Erythroblast (primary cell): ENCODE data around the gene SOBP.
"Not testable (repeated sequence)": the region's sequence is repeated elsewhere in the genome, so short reads cannot be mapped to it uniquely, and the experiment has no call there.

Source experiments
- DNase-seq, 2 experiments: peaks; one replicate each; lab custom pipeline; 2025; lab: John Stamatoyannopoulos, UW
- GATA1 ChIP-seq: IDR thresholded peaks from 2 replicates; pipeline ENCODE4 v1.6.1; 2011; ENCODE audit warnings: low read depth, mild to moderate bottlenecking, control low read depth, low read length, moderate library complexity
- POLR2A ChIP-seq: IDR thresholded peaks from 2 replicates; pipeline ENCODE4 v1.6.1; 2011; ENCODE audit warnings: mild to moderate bottlenecking, low read length

The SOBP gene

DNA sequence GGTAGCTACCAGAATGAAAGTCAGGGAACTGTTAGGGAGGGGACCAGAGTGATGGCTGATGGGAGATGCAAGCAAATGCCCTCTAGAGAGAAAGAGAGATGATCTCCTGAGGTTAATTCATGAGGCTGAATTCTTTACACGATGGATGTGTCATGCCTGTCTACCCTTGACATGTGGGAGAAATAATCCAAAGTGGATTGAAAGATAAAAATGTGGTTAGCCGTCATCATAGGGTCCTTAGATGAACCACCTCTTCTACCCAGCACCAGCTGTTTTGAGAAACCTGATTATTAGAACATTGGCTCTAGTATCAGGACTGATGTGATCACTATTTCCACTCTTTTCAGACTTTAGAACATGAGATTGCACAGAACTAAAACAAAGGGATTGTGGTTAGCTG lies 53.6 kb downstream of the SOBP start:
- DNase-seq = no peak
- TF ChIP-seq POLR2A = no peak

DNA sequence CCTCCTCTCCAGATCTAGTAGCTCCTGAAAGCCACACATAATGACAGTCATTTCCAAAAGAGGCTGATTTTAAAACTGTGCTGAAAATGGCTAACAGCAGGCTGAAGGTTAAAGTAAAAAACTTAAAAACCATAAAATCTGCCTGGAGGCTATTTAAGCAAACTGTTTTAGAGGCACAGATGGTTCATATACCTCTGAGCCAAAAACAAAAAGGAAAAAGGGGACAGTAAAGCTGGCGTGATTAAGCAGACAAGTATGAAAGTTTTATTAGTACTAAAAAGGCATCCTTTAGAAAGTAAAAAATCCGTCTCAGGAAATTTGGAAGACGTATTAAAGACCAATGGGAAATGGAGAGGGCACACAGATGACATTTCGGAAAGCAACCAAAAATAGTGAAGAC lies 55.8 kb downstream of the SOBP start:
- DNase-seq = no peak
- TF ChIP-seq POLR2A = no peak
- TF ChIP-seq GATA1 = no peak

DNA sequence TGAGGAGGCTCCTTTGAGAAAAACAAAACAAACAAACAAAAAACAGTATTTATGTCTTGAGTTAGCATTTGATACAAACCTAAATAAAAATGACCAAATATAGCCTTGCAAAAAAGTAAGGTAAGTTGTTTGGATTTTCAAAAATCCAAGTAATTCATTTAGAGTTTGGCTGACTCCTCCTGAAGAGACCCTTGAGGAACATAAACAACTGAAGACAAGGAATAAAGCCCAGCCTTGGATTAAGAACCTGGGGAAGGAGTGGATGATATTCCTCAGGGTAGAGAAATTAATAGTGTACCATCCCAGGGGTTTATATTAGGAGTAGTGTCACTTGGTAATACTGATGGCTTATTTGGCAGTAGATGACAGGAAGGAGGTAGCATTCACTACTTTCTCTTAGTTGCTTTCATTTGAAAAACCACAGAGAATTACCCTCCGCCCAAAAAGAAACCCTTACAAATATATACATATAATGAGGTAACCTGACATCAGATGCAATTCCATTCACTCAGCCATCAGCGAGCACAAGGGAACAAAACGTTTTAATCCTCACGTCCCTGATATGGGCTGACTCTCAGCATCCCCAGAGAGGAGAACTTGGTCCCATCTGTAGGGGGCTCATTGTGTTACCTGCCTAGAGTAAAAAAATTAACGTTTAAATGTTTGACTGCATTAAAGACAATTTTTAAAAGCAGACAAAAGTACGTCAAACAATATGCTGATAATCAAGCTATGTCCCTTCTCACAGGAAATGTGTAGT lies 57.0 kb downstream of the SOBP start:
- TF ChIP-seq GATA1 = no peak
- no peak for TF ChIP-seq POLR2A
- DNase-seq = no peak

DNA sequence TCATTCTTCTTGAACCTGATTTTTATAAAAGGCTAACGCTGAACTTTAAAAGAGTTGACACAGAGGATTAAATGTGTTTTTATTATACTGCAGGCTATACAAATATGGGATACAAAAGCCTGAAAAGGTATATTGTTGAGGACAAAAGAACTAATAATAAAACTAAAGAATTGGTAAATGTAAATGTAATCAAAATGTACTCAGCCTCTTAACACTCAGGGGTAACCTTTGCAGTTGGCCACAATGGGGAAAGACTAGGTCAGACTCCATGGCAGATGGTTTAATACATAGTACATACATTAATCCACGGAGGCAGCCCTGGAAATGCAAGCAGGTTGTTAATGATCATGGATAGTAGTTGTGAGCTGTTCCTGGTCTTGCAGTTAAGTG lies 57.5 kb downstream of the SOBP start:
- DNase-seq = no peak
- TF ChIP-seq POLR2A = no peak

DNA sequence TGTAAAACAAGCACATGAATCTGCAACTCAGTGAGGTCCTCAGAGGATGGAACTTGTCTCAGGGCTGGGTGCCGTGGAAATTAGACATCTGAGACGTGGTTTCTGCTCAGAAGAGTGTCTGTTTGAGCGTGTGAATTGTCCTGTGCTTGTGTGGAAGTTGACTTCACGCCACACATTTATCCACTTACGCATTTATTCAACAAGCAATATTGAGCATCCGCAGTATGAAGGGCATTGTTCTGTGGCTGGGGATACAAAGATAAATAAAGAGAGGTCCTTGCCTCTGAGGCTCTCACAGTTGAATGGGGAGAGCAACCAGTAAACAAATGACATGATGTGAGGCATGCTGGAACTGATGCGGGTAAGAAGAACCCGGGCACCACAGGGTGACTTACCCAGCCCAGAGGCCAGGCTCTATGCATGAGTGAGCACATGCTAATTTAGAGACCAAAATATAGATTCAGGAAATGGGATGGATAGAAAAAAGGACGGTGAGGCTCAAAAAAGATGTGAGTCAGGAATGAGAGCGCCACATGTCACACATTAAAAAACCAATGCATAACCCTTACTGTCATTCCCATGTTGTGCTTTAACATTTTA lies 60.4 kb downstream of the SOBP start:
- DNase-seq = no peak

DNA sequence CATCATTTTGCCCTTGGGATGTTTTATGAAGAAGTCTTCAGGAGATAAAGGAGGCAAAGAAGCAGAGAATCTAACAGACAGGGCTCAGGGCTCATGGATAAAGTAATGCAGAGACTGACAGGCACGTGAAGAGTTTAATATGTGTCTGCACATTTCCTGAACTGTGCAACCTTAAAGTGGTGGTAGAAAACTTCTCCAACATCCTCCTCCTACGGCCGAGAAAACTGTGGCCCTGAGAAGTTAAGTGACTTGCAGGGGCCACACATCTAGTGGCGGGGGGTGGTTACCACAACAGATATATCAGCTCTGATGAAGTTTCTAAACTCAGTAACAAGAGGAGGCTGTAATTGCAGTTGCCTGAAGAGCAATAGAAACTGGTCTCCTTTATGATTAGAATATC lies 61.0 kb downstream of the SOBP start:
- no peak for DNase-seq
- no peak for TF ChIP-seq GATA1
- TF ChIP-seq POLR2A = no peak

More for the DNA sequence above, 60.4 kb downstream of the SOBP start:
- TF ChIP-seq POLR2A = no peak

DNA sequence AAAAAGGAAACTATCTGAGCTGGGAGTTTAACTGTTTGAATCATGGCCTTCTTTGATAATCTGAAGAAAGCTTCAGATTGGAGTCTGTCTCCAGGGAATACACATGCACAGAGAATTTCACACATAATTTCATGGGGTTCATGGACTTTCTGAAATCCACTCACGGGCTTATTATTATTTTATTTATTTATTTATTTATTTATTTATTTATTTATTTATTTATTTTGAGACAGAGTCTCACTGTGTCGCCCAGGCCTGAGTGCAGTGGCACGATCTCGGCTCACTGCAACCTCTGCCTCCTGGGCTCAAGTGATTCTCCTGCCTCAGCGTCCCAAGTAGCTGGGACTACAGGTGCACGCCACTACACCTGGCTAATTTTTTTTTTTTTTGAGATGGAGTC lies 63.2 kb downstream of the SOBP start:
- not testable (repeated sequence) for DNase-seq

DNA sequence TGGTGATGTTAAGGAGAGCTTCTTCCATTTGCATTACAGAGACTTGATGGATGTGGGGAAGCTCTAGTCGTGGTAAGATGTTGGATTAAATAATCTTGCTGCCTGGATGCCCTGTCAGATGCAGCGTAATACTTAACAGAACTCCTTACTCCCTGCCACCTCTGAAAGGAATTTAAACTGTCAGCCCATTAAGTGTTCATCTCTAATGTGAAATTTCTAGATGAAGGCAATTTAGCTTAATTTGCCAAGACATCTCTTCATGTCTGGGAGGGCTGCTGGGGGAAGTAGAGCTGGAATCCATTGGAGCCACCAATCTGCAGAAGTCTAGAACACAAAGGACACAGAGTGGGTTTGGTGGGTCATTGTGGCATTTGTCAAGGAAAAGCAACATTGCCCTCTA lies 64.4 kb downstream of the SOBP start:
- TF ChIP-seq GATA1 (no peak), POLR2A (no peak)
- no peak for DNase-seq

DNA sequence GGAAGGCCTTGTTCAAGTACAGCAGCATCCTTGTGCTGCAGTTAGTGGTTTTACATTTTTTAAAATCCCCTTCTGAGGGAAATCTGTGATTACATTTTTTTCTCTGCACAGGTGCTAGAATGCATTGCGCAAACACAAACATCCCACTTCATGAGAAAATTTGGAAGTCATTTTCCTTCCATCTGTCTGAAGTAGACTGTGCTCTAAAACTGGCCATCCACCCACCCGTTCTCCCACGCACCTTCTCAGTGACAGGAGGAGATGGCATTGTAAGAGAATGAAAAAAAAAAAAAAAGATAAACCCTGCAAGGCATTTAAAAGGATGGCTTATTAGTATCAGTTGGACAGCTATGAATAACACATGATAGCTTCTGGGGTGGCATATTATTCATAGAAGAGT lies 65.0 kb downstream of the SOBP start:
- TF ChIP-seq POLR2A (no peak), GATA1 (no peak)
- DNase-seq = no peak

DNA sequence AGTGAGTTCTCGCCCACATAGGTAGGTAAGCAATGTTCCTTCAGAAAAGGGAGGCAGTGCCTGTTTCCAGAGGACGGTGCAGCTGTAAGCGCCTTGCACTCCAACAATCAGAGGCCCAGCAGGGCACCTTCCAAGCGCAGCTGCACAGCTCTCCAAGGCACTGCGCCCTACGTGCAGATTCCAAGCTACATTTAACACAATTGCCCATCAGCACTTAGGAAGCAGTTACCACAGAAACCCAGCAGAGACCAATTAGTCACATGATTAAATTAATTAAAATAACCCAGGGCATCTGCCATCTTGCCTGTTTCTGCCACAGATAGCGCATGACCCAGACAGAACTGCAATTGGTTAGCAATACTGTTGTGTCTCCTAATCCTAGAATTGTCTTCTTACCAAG lies 65.5 kb downstream of the SOBP start:
- no peak for DNase-seq
- no peak for TF ChIP-seq POLR2A
- no peak for TF ChIP-seq GATA1

DNA sequence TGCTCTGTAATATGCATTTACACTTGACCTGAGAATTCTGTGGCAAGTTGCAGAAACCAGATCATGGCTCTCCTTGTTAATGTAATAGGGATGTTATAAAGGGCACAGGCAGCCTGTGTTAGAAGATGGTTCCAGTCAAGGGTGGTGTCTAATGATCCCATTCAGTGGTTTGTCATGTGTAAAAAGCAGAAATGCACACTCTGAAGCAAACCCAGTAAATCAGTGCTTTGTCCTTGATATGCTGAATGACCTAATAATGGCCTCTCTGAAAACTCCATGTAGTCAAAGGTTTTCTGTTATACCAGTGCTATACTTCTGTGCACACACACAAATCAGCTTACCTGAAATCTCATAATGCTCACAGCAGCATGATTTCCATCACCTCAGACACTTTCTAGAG lies 66.2 kb downstream of the SOBP start:
- TF ChIP-seq POLR2A (no peak), GATA1 (no peak)
- no peak for DNase-seq

DNA sequence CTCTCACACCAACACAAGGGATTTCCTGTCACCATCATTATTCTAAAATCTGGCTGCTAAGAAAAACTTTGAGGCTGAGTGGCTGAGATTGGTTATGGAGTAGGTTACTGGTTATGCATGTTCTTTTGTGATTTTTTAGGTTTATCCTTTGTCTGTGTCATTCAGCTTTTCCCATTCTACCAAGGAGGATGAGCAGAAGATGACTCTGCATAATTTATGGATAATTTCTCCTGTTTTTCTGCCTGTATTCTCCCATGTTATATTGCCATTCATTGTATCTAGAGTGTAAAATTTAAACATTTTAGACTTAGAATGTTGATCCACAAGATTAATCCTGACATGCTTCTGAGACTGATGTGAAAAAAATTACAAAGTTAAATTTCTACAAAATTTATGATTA lies 67.8 kb downstream of the SOBP start:
- no peak for DNase-seq
- TF ChIP-seq GATA1 (no peak), POLR2A (no peak)

DNA sequence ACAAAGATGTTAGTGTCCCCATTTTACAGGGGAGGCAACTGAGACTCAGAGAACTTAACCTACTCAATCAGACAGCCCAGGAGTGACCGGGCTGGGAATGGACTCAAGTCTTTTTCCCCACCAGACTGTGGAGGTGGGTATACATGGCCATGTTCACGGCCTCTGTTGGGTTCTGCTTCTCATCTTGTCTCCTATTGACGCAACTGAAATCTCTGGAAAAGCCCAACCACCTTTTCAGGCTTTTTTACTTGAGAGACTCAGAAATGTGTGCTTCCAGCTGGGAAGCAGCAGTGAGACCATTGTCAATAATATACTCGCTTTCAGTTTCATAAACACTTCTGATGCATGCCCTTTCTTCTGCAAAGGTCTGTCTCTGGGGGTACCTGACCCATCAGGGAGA lies 70.7 kb downstream of the SOBP start:
- no peak for DNase-seq
- no peak for TF ChIP-seq GATA1

DNA sequence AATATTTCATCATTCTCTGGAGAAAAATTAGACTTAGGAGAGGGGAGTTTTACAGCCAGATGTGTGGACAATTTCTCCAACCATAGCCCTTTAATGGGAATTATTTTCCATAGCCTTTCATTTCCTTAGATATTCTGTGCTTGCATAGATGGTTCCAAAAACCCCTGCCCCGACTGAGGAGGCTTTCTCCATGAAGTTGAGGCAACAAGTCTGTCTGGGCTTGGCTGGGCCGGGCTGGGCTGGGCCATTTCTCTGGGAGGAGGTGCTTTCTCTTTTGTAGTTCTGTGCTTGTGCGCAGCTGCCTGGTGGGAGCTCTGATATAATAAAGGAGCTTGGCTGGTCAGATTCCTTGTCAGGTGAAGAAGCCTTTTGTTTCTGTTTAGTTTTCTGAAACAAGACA lies 71.4 kb downstream of the SOBP start:
- no peak for DNase-seq
- TF ChIP-seq GATA1 (no peak), POLR2A (no peak)

DNA sequence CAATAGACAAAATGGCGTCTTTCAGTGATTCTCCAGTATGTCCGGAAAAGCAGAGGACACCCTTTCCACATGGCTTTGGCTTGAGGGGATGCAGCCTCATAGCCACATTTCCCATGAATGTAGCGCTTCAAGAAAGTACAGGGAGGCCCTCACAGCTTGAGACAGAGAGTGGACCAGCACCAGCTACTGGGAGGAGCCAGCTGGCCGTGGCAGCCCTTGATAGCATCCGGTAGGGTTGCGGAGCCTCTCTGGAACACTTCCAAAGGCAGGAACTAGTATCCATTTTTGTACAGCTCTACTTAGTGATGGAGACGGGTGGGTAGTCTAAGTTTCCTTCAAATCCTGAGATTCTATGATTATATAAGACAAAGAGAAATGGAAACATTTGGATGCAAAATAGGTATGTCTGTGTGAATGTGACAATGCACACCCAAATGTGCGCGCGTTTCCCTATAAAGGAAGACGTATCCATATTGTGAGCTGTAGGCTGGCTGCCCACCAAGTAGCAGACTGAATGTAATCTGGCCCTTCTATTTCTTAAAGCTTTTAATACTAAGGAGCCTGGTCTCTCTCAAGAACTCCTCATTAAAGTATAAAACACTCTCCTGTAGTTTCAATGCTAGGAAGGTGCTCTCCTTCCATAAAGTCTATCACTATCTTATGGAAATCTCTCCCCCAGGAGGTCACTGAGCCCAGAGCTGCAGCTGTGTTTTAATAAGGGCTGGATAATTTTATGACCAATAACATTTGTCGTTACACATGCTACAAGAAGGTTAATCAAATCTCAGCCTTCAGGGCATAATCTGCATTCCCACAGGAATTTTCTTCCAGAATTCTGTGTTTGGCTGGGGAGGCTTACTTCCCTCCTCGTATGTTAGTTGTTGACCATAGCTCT lies 74.0 kb downstream of the SOBP start:
- no peak for DNase-seq
- TF ChIP-seq POLR2A (no peak), GATA1 (no peak)
